Smooth muscle cell (in vitro differentiated cells): ENCODE data around the gene ATXN10. TPM values are rescaled to one million over a fixed set of nuclear protein-coding genes. Genes with fewer than 3 reads are reported as not detected.

Experiments
- DNase-seq: peaks from one replicate; lab custom pipeline; 2025; ENCODE audit not compliant: unreplicated experiment; lab: John Stamatoyannopoulos, UW
- H2AFZ ChIP-seq: fragments of 200-600 bp; sonication (generic); 2 replicates; pipeline ENCODE4 v1.6.0; 2016; ENCODE audit warnings: antibody characterized with exemption, low read depth, mild to moderate bottlenecking
- H3F3A ChIP-seq: fragments of 200-600 bp; sonication (generic); 2 replicates; pipeline ENCODE4 v1.6.0; 2017; ENCODE audit warnings: antibody characterized with exemption, low read depth
- H3K27ac ChIP-seq: fragments of 200-600 bp; sonication (generic); 2 replicates; pipeline ENCODE4 v1.5.1; 2016; ENCODE audit warnings: low read depth, mild to moderate bottlenecking
- H3K27me3 ChIP-seq: fragments of 200-600 bp; sonication (generic); 2 replicates; pipeline ENCODE4 v1.6.1; 2016; ENCODE audit warnings: low read depth, mild to moderate bottlenecking
- H3K36me3 ChIP-seq: fragments of 200-600 bp; sonication (generic); 2 replicates; pipeline ENCODE4 v1.5.1; 2016; ENCODE audit warnings: low read depth
- H3K4me1 ChIP-seq: fragments of 200-600 bp; sonication (generic); 2 replicates; pipeline ENCODE4 v1.5.1; 2016; ENCODE audit warnings: low read depth
- H3K4me2 ChIP-seq: fragments of 200-600 bp; sonication (generic); 2 replicates; pipeline ENCODE4 v1.6.0; 2016; ENCODE audit warnings: mild to moderate bottlenecking
- H3K4me3 ChIP-seq: fragments of 200-600 bp; sonication (generic); 2 replicates; pipeline ENCODE4 v1.5.1; 2016; ENCODE audit warnings: mild to moderate bottlenecking
- H3K79me2 ChIP-seq: fragments of 200-600 bp; sonication (generic); 2 replicates; pipeline ENCODE4 v1.6.0; 2016; ENCODE audit warnings: low read depth, mild to moderate bottlenecking
- H3K9ac ChIP-seq: fragments of 200-600 bp; sonication (generic); 2 replicates; pipeline ENCODE4 v1.6.0; 2016; ENCODE audit warnings: low read depth
- H3K9me3 ChIP-seq: fragments of 200-600 bp; sonication (generic); replicated peaks from 2 replicates; pipeline ENCODE4 v1.5.1; 2016; ENCODE audit warnings: low read depth
- H4K20me1 ChIP-seq: fragments of 200-600 bp; sonication (generic); 2 replicates; pipeline ENCODE4 v1.6.0; 2016; ENCODE audit warnings: low read depth
- CTCF ChIP-seq: fragments of 200-600 bp; sonication (generic); IDR thresholded peaks from 2 replicates; pipeline ENCODE4 v1.5.1; 2017; ENCODE audit warnings: borderline replicate concordance, mild to moderate bottlenecking, antibody characterized with exemption; ENCODE audit not compliant: insufficient read depth, poor library complexity, severe bottlenecking
- WGBS: methylation state at CpG from one replicate; pipeline ENCODE4 v1.1.7; 2016; ENCODE audit warnings: low lambda C conversion rate; 5-methylcytosine and 5-hydroxymethylcytosine counted together
- polyA plus RNA-seq: library from polyadenylated mRNA; unstranded; fragments of >200 nt; fragmentation: Nextera tagmentation; extraction: Ambion mirVana; gene quantifications from 2 replicates; pipeline ENCODE4 v1.2.1, GENCODE V29; 2016
- total RNA-seq: library from RNA; depleted of rRNA; stranded (reverse); fragments of >200 nt; gene quantifications from 2 replicates; pipeline ENCODE4 v1.2.3, GENCODE V29; 2014

Gene ATXN10
- total and polyA plus RNA-seq, 2 experiments from 2014 or later, result 117 to 131 TPM

GRCh38 chr22:45738206-45738605 is 66.6 kb downstream of the ATXN10 start:
- no peak for DNase-seq
- no peak overlapping the region for H3K4me2 ChIP-seq
- H3K36me3 ChIP-seq, result peaks cover 23% of the 10 kb centered on the region
- H3K79me2 ChIP-seq, result peaks cover 42% of the 10 kb centered on the region
- no peak for TF ChIP-seq CTCF
- H3K27me3 ChIP-seq, result no peaks in the 10 kb centered on the region
- H3K4me3 ChIP-seq, result no peak overlapping the region
- H3K27ac ChIP-seq, result peak overlapping the region; percentile 32
- no peaks in the 10 kb centered on the region for H3K4me1 ChIP-seq
- WGBS, result 88% methylated on average over 1 of the region's 1 CpG
- no peaks in the 10 kb centered on the region for H3F3A ChIP-seq
- H3K9me3 ChIP-seq, result no peaks in the 10 kb centered on the region
- H4K20me1 ChIP-seq, result peaks cover 35% of the 10 kb centered on the region
- no peak overlapping the region for H3K9ac ChIP-seq
- H2AFZ ChIP-seq, result no peak overlapping the region

- Histone ChIP-seq H3K36me3 (peaks cover 23% of the 10 kb centered on the region), H4K20me1 (peaks cover 49% of the 10 kb centered on the region), H3K79me2 (peaks cover 32% of the 10 kb centered on the region), H2AFZ (no peak overlapping the region), H3K9ac (no peak overlapping the region), H3K4me3 (no peak overlapping the region), H3K9me3 (no peaks in the 10 kb centered on the region), H3K27me3 (no peaks in the 10 kb centered on the region), H3K4me2 (no peak overlapping the region), H3K27ac (peak overlapping the region; percentile 14), H3K4me1 (no peaks in the 10 kb centered on the region), H3F3A (no peaks in the 10 kb centered on the region)
- no peak for TF ChIP-seq CTCF
- WGBS, result 77% methylated on average over 3 of the region's 3 CpGs
- no peak for DNase-seq
Observed at GRCh38 chr22:45740236-45740635, 68.6 kb downstream of the ATXN10 start.

- WGBS, result 96% methylated on average over 8 of the region's 8 CpGs
- peaks cover 23% of the 10 kb centered on the region for H3K36me3 ChIP-seq
- no peaks in the 10 kb centered on the region for H3K9me3 ChIP-seq
- no peaks in the 10 kb centered on the region for H3F3A ChIP-seq
- no peak overlapping the region for H3K4me2 ChIP-seq
- peaks cover 38% of the 10 kb centered on the region for H3K79me2 ChIP-seq
- no peaks in the 10 kb centered on the region for H3K4me1 ChIP-seq
- no peak overlapping the region for H3K4me3 ChIP-seq
- H3K27ac ChIP-seq, result no peak overlapping the region
- peaks cover 65% of the 10 kb centered on the region for H4K20me1 ChIP-seq
- H3K9ac ChIP-seq, result no peak overlapping the region
- DNase-seq, result no peak
- TF ChIP-seq CTCF, result no peak
- no peak overlapping the region for H2AFZ ChIP-seq
- H3K27me3 ChIP-seq, result no peaks in the 10 kb centered on the region
Observed at GRCh38 chr22:45742866-45743450, 71.3 kb downstream of the ATXN10 start.

- no peaks in the 10 kb centered on the region for H3K9me3 ChIP-seq
- H3K27ac ChIP-seq, result no peak overlapping the region
- no peak for TF ChIP-seq CTCF
- peaks cover 71% of the 10 kb centered on the region for H4K20me1 ChIP-seq
- H3K4me1 ChIP-seq, result no peaks in the 10 kb centered on the region
- H3F3A ChIP-seq, result no peaks in the 10 kb centered on the region
- DNase-seq, result no peak
- WGBS, result 95% methylated on average over 1 of the region's 1 CpG
- H3K79me2 ChIP-seq, result peaks cover 44% of the 10 kb centered on the region
- no peak overlapping the region for H2AFZ ChIP-seq
- H3K4me3 ChIP-seq, result no peak overlapping the region
- H3K36me3 ChIP-seq, result peaks cover 23% of the 10 kb centered on the region
- no peak overlapping the region for H3K9ac ChIP-seq
- no peaks in the 10 kb centered on the region for H3K27me3 ChIP-seq
- H3K4me2 ChIP-seq, result no peak overlapping the region
Observed at GRCh38 chr22:45743687-45744086, 72.1 kb downstream of the ATXN10 start.
